K562 (cell line): ENCODE measurements around the gene CDK9. TPM values are rescaled to one million over a fixed set of nuclear protein-coding genes. Genes with fewer than 3 reads are reported as not detected.

Experiments used
- microRNA-seq: library from miRNA; unstranded; fragments of <30 nt; microRNA quantifications from one replicate; pipeline ENCODE4, GENCODE V29; 2018; ENCODE audit warnings: borderline microRNAs expressed
- polyA plus RNA-seq, 8 experiments: library from polyadenylated mRNA; depleted of rRNA in 4 of 8; stranded (reverse) in 5 of 8; unstranded in 3 of 8; fragments of >200 nt; fragmentation: Nextera tagmentation in 2 of 8; fragmentation: Illumina TruSeq in 1 of 8; extraction: Ambion mirVana in 2 of 8; extraction: Trizol in 1 of 8; gene quantifications; 2 replicates each; pipeline versions ENCODE4 v1.2.1 to v1.2.3, GENCODE V29; 2011 to 2014; ENCODE audit warnings: inconsistent platforms in 1 of 8, missing spikeins in 1 of 8
- small RNA-seq: library from RNA; depleted of rRNA; stranded (forward); fragments of <200 nt; gene quantifications from one replicate; pipeline ENCODE3, GENCODE V24; 2014
- total RNA-seq, 7 experiments: library from RNA; depleted of rRNA in 6 of 7; stranded (reverse); fragments of >200 nt in 6 of 7; fragmentation: Illumina TruSeq in 2 of 7; extraction: Trizol in 2 of 7; gene quantifications; 2 replicates each; pipeline versions ENCODE4 v1.2.1 to v1.2.3, GENCODE V29; 2011 to 2021; ENCODE audit warnings: low replicate concordance in 1 of 7

CDK9 gene
- total and polyA plus RNA-seq, 9 of the 15 experiments (the other 6 are each of a cell fraction or from before 2014, with no cell fraction given), result 4.2 to 78.6 (median 33.0) TPM

Small RNAs within 50 kb of the gene (microRNA-seq; reads per million reads assigned to microRNA genes)
- gene MIR2861 (not detected), gene MIR3960 (not detected)

Small RNAs within 50 kb of the gene (small RNA-seq; reads per million reads assigned to genes)
- gene RF00019, result not detected

Other genes with a start within 250 kb of the CDK9 start
Only the 7 nearest of the 14 such genes appear.
- gene CFAP157, start 79.0 kb upstream of the CDK9 start, total RNA-seq (2014; rRNA removed), result not detected in 2 replicates
- not detected in 2 replicates for gene CFAP157, start 79.0 kb upstream of the CDK9 start, total RNA-seq (2014; rRNA removed; fragmentation: Illumina TruSeq; extraction: Trizol)
- gene CFAP157, start 79.0 kb upstream of the CDK9 start, total RNA-seq (2015; rRNA removed; fragmentation: Illumina TruSeq; extraction: Trizol), result not detected in 2 replicates
- not detected in 2 replicates for gene CFAP157, start 79.0 kb upstream of the CDK9 start, total RNA-seq (2021)
- gene CFAP157, start 79.0 kb upstream of the CDK9 start, polyA plus RNA-seq (2011; rRNA removed), result not detected in 2 replicates
- not detected in 2 replicates for gene CFAP157, start 79.0 kb upstream of the CDK9 start, polyA plus RNA-seq (2014; fragmentation: Illumina TruSeq; extraction: Trizol)
- gene CFAP157, start 79.0 kb upstream of the CDK9 start, polyA plus RNA-seq (2014; fragmentation: Nextera tagmentation; extraction: Ambion mirVana), result under 1 TPM in 1 of 2 experiments, not detected in 1; 0.03 TPM
- not detected in 2 replicates for gene CFAP157, start 79.0 kb upstream of the CDK9 start, polyA plus RNA-seq (2014; rRNA removed)
- 43.1 and 54.3 TPM in 2 replicates for gene PTRH1, start 70.4 kb upstream of the CDK9 start, total RNA-seq (2014; rRNA removed)
- 1.1 and 1.8 TPM in 2 replicates for gene PTRH1, start 70.4 kb upstream of the CDK9 start, total RNA-seq (2014; rRNA removed; fragmentation: Illumina TruSeq; extraction: Trizol)
- gene PTRH1, start 70.4 kb upstream of the CDK9 start, total RNA-seq (2015; rRNA removed; fragmentation: Illumina TruSeq; extraction: Trizol), result 7.4 and 8.0 TPM in 2 replicates
- gene PTRH1, start 70.4 kb upstream of the CDK9 start, total RNA-seq (2021), result 21.1 and 21.6 TPM in 2 replicates
- 5.7 and 8.1 TPM in 2 replicates for gene PTRH1, start 70.4 kb upstream of the CDK9 start, polyA plus RNA-seq (2011; rRNA removed)
- gene PTRH1, start 70.4 kb upstream of the CDK9 start, polyA plus RNA-seq (2014; fragmentation: Illumina TruSeq; extraction: Trizol), result 3.1 and 6.7 TPM in 2 replicates
- gene PTRH1, start 70.4 kb upstream of the CDK9 start, polyA plus RNA-seq (2014; fragmentation: Nextera tagmentation; extraction: Ambion mirVana), result 1 to 10 TPM in 1 of 2 experiments, under 1 TPM in 1; 0.63 to 1.0 TPM
- 28.2 and 44.3 TPM in 2 replicates for gene PTRH1, start 70.4 kb upstream of the CDK9 start, polyA plus RNA-seq (2014; rRNA removed)
- gene TTC16, start 70.0 kb upstream of the CDK9 start, total RNA-seq (2014; rRNA removed), result not detected in 2 replicates
- gene TTC16, start 70.0 kb upstream of the CDK9 start, total RNA-seq (2014; rRNA removed; fragmentation: Illumina TruSeq; extraction: Trizol), result not detected in 2 replicates
- not detected in 2 replicates for gene TTC16, start 70.0 kb upstream of the CDK9 start, total RNA-seq (2015; rRNA removed; fragmentation: Illumina TruSeq; extraction: Trizol)
- not detected in 2 replicates for gene TTC16, start 70.0 kb upstream of the CDK9 start, total RNA-seq (2021)
- not detected in 2 replicates for gene TTC16, start 70.0 kb upstream of the CDK9 start, polyA plus RNA-seq (2011; rRNA removed)
- gene TTC16, start 70.0 kb upstream of the CDK9 start, polyA plus RNA-seq (2014; fragmentation: Illumina TruSeq; extraction: Trizol), result not detected in 2 replicates
- not detected for gene TTC16, start 70.0 kb upstream of the CDK9 start, polyA plus RNA-seq (2014; fragmentation: Nextera tagmentation; extraction: Ambion mirVana)
- gene TTC16, start 70.0 kb upstream of the CDK9 start, polyA plus RNA-seq (2014; rRNA removed), result 0.11 TPM in 1 of 2 replicates, not detected in the other
- gene TOR2A, start 50.7 kb upstream of the CDK9 start, total RNA-seq (2014; rRNA removed), result 21.3 and 23.5 TPM in 2 replicates
- 3.0 and 3.7 TPM in 2 replicates for gene TOR2A, start 50.7 kb upstream of the CDK9 start, total RNA-seq (2014; rRNA removed; fragmentation: Illumina TruSeq; extraction: Trizol)
- gene TOR2A, start 50.7 kb upstream of the CDK9 start, total RNA-seq (2015; rRNA removed; fragmentation: Illumina TruSeq; extraction: Trizol), result 11.1 and 12.0 TPM in 2 replicates
- 25.9 and 28.3 TPM in 2 replicates for gene TOR2A, start 50.7 kb upstream of the CDK9 start, total RNA-seq (2021)
- gene TOR2A, start 50.7 kb upstream of the CDK9 start, polyA plus RNA-seq (2011; rRNA removed), result 8.4 and 15.0 TPM in 2 replicates
- gene TOR2A, start 50.7 kb upstream of the CDK9 start, polyA plus RNA-seq (2014; fragmentation: Illumina TruSeq; extraction: Trizol), result 15.7 and 22.6 TPM in 2 replicates
- 1 to 10 TPM in 1 of 2 experiments, under 1 TPM in 1; 0.80 to 1.1 TPM for gene TOR2A, start 50.7 kb upstream of the CDK9 start, polyA plus RNA-seq (2014; fragmentation: Nextera tagmentation; extraction: Ambion mirVana)
- gene TOR2A, start 50.7 kb upstream of the CDK9 start, polyA plus RNA-seq (2014; rRNA removed), result 22.5 and 27.2 TPM in 2 replicates
- gene SH2D3C, start 7.4 kb upstream of the CDK9 start, total RNA-seq (2014; rRNA removed), result 0.29 and 1.2 TPM in 2 replicates
- 0.11 and 0.19 TPM in 2 replicates for gene SH2D3C, start 7.4 kb upstream of the CDK9 start, total RNA-seq (2014; rRNA removed; fragmentation: Illumina TruSeq; extraction: Trizol)
- gene SH2D3C, start 7.4 kb upstream of the CDK9 start, total RNA-seq (2015; rRNA removed; fragmentation: Illumina TruSeq; extraction: Trizol), result 0.29 and 0.34 TPM in 2 replicates
- gene SH2D3C, start 7.4 kb upstream of the CDK9 start, total RNA-seq (2021), result 0.83 and 0.89 TPM in 2 replicates
- 0.22 and 1.3 TPM in 2 replicates for gene SH2D3C, start 7.4 kb upstream of the CDK9 start, polyA plus RNA-seq (2011; rRNA removed)
- 0.19 and 0.29 TPM in 2 replicates for gene SH2D3C, start 7.4 kb upstream of the CDK9 start, polyA plus RNA-seq (2014; fragmentation: Illumina TruSeq; extraction: Trizol)
- under 1 TPM in 1 of 2 experiments, not detected in 1; 0.03 TPM for gene SH2D3C, start 7.4 kb upstream of the CDK9 start, polyA plus RNA-seq (2014; fragmentation: Nextera tagmentation; extraction: Ambion mirVana)
- 0.21 and 0.38 TPM in 2 replicates for gene SH2D3C, start 7.4 kb upstream of the CDK9 start, polyA plus RNA-seq (2014; rRNA removed)
- gene FPGS, start 16.8 kb downstream of the CDK9 start, total RNA-seq (2014; rRNA removed), result 77.1 and 91.1 TPM in 2 replicates
- 19.7 and 32.6 TPM in 2 replicates for gene FPGS, start 16.8 kb downstream of the CDK9 start, total RNA-seq (2014; rRNA removed; fragmentation: Illumina TruSeq; extraction: Trizol)
- gene FPGS, start 16.8 kb downstream of the CDK9 start, total RNA-seq (2015; rRNA removed; fragmentation: Illumina TruSeq; extraction: Trizol), result 52.9 and 54.0 TPM in 2 replicates
- 85.1 and 90.2 TPM in 2 replicates for gene FPGS, start 16.8 kb downstream of the CDK9 start, total RNA-seq (2021)
- gene FPGS, start 16.8 kb downstream of the CDK9 start, polyA plus RNA-seq (2011; rRNA removed), result 59.2 and 65.5 TPM in 2 replicates
- gene FPGS, start 16.8 kb downstream of the CDK9 start, polyA plus RNA-seq (2014; fragmentation: Illumina TruSeq; extraction: Trizol), result 86.4 and 87.8 TPM in 2 replicates
- gene FPGS, start 16.8 kb downstream of the CDK9 start, polyA plus RNA-seq (2014; fragmentation: Nextera tagmentation; extraction: Ambion mirVana), result 1 to 10 TPM in 1 of 2 experiments, under 1 TPM in 1; 0.84 to 2.0 TPM
- 61.4 and 63.1 TPM in 2 replicates for gene FPGS, start 16.8 kb downstream of the CDK9 start, polyA plus RNA-seq (2014; rRNA removed)
- 0.16 and 0.23 TPM in 2 replicates for gene ENG, start 68.6 kb downstream of the CDK9 start, total RNA-seq (2014; rRNA removed)
- gene ENG, start 68.6 kb downstream of the CDK9 start, total RNA-seq (2014; rRNA removed; fragmentation: Illumina TruSeq; extraction: Trizol), result 0.07 TPM in 1 of 2 replicates, not detected in the other
- gene ENG, start 68.6 kb downstream of the CDK9 start, total RNA-seq (2015; rRNA removed; fragmentation: Illumina TruSeq; extraction: Trizol), result 0.04 TPM in 1 of 2 replicates, not detected in the other
- 0.40 and 0.51 TPM in 2 replicates for gene ENG, start 68.6 kb downstream of the CDK9 start, total RNA-seq (2021)
- 0.14 and 0.27 TPM in 2 replicates for gene ENG, start 68.6 kb downstream of the CDK9 start, polyA plus RNA-seq (2011; rRNA removed)
- 0.24 and 0.28 TPM in 2 replicates for gene ENG, start 68.6 kb downstream of the CDK9 start, polyA plus RNA-seq (2014; fragmentation: Illumina TruSeq; extraction: Trizol)
- gene ENG, start 68.6 kb downstream of the CDK9 start, polyA plus RNA-seq (2014; fragmentation: Nextera tagmentation; extraction: Ambion mirVana), result under 1 TPM in 1 of 2 experiments, not detected in 1; 0.13 TPM
- 0.13 TPM in 1 of 2 replicates, not detected in the other for gene ENG, start 68.6 kb downstream of the CDK9 start, polyA plus RNA-seq (2014; rRNA removed)